NB4 (cell line): Measurements from ENCODE around the gene FAM20A.

Experiments used
- POLR2A ChIP-seq: IDR thresholded peaks from 2 replicates; pipeline ENCODE4 v1.6.1; 2011; ENCODE audit warnings: mild to moderate bottlenecking; ENCODE audit not compliant: insufficient read length; ENCODE audit errors: extremely low read depth
- TF ChIP-seq, protein P1 (sequence below): IDR thresholded peaks from one replicate; pipeline ENCODE4 v1.5.1; 2012; ENCODE audit warnings: low read depth, low read length
- TF ChIP-seq, protein P2 (sequence below): IDR thresholded peaks from 2 replicates; pipeline ENCODE4 v1.6.1; 2011; ENCODE audit warnings: low read depth, low read length

DNA sequence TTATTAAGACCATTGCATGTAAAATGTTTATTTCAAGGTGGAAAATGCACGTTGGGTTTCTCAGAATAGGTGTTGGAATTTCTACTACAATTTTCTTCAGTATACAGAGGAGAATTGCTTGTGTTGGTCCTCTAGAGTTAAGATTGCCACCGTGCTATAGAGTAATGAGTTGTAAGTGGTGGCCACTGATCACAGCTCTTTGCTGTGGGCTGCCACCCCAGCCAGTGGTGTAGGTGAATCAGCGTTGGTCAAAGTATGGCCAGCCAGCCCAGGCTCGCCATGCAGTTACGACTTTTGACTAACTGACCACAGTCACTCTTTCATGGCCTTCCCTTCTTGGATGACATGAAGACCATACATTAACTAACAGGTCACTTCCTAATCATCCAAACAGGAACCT, 101.6 kb downstream of the FAM20A start:
- TF ChIP-seq, protein P1, sequence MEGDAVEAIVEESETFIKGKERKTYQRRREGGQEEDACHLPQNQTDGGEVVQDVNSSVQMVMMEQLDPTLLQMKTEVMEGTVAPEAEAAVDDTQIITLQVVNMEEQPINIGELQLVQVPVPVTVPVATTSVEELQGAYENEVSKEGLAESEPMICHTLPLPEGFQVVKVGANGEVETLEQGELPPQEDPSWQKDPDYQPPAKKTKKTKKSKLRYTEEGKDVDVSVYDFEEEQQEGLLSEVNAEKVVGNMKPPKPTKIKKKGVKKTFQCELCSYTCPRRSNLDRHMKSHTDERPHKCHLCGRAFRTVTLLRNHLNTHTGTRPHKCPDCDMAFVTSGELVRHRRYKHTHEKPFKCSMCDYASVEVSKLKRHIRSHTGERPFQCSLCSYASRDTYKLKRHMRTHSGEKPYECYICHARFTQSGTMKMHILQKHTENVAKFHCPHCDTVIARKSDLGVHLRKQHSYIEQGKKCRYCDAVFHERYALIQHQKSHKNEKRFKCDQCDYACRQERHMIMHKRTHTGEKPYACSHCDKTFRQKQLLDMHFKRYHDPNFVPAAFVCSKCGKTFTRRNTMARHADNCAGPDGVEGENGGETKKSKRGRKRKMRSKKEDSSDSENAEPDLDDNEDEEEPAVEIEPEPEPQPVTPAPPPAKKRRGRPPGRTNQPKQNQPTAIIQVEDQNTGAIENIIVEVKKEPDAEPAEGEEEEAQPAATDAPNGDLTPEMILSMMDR, result no peak
- TF ChIP-seq POLR2A, result no peak
- TF ChIP-seq, protein P2, sequence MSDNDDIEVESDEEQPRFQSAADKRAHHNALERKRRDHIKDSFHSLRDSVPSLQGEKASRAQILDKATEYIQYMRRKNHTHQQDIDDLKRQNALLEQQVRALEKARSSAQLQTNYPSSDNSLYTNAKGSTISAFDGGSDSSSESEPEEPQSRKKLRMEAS, result no peak
